GM19043 (cell line): Measurements from ENCODE around the gene APOA4.
A peak's percentile ranks its signal among the peaks of the same experiment; 100 is the strongest.

Source experiments
- ATAC-seq: cut with Tn5 transposase; IDR thresholded peaks from one replicate; pipeline ENCODE4 v1.9.1; 2021; ENCODE audit warnings: low read depth; ENCODE audit not compliant: unreplicated experiment

The APOA4 gene

DNA sequence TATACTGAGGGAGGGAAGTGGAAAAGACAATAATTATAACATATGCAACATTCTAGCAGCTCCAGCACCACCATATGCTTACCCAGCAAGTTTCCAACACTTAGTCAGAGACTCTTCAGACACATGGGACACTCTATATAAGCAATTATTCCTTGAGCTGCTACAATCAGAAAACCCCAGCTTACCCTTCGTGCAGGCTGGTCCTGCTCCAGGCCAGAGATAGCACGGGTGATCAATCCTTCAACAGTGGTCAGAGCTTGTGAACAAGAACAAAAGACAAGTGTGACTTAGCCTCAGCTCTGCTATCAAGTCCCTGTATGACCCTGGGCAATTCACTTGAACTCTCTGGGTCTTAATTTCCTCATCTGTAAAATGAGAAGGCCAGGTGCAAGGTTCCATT lies 36.8 kb downstream of the APOA4 start:
- no peak for ATAC-seq

DNA sequence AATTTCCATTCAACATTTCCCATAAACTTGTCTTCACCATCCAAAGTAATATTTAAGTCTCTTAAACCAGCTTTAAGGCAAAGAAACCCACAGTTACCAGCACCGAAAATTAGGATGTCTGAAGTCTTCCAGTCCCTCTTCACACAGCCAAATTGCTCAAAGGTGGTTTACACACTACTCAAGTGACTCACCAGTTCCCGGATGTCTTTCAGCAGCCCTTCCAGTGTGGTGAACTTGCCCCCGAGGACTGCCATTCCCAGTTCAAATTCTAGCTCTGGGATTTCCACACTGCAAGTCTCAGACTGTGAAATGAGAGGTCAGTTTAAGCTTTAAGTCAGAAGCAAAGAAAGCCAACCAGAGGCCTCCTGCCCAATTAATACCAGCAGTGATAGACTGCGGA lies 40.4 kb downstream of the APOA4 start:
- ATAC-seq: no peak

DNA sequence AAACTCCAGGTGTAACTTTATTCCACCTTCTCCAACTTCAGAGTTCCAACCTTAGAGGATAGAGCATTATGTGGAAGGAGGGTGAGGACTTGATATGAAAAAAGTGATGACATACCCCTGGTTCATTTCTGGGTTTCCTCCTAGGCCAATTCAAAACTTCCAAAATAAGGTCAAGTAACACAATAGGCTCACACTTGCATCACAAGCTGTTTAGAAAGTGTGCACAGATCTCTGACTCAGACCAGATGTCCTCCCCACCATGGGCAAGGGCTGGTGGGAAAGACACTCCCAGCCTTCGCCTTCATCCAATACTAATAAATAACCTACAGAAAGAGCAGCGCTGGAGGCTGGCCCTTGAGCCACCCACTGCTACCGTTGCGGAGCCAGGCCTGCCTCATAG lies 44.5 kb downstream of the APOA4 start:
- ATAC-seq: no peak

- ATAC-seq: no peak
Observed at GRCh38 chr11:116777056-116777455, 46.0 kb downstream of the APOA4 start.

DNA sequence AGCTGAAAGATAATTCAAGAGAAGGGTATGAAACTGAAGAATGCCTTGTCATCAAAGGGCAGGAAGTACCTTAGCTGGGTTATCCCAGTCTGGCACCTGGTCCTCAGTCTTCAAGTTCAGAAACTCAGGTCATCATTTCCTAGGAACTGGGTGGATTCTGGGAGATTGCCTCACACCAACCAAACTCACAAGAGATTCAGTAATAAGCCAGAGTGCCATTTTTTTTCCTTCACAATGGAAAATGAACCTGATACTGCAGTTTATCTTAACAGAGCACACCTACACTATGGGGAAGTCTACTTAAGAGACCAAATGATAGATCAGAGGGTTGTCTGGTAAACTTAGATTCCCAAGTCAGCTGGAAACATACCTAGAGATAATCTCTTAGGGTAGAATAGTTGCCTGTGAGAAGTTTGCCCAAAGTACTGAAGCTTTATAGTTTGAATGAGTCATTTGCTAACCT lies 46.6 kb downstream of the APOA4 start:
- no peak for ATAC-seq

DNA sequence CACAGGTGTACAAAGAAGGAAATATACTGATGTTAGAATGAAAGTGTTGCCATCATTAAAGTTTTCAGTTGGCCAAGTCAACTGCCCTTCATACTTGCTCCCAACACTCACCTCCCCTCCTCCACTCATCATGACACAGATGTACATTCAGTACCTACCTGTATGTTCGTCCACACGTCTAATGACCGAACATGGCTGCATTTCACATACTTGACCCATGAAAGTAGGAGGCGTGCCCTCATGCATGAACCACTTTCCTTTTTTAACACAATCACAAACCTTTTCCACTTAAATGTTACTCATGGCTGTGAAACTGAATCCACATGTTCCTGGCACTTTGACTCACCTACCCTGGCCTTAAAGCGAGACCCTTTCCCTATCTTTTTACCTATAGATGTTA lies 47.1 kb downstream of the APOA4 start:
- no peak for ATAC-seq

GRCh38 chr11:116774661-116775060 lies 48.4 kb downstream of the APOA4 start:
- ATAC-seq: no peak

DNA sequence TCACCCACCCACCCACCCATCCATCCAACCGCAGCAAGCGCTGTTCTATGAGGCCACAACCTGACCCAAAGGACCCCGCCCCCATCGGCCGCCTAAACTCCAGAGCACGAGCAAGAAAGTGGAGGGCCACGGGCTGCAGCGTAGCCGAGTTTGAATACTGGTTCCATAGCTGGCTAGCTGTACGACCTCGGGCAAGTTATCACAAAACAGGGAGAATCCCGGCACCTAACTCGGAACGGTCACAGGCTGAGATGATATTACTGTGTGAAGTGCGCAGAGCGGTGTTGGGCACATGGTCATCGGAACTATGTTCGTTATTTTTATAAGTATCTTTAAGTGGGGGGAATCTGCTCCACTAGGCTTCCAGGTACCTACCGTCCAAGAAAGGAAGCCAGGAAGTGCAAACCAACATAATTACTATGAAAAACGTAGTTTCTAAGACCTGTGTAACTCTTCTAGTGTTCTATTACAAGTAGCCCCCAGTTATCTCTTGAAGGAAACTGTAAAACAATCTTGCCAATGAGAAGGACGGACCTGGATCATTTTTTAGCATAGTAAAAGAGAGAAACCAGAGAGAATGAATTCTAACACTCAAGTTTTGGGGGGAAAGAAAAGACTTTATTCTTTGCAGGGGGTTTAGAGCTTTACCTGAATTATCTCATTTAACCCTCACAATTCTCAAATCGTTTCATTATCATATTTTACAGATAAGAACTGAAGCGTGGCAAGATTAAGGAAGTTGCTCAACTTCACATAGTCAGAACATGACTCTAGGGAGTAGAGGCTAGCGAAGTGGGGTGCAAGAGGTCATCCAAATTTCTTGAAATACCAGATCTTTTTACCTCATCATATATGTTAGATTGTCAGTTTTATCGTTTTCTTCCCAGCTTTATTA lies 49.7 kb downstream of the APOA4 start:
- ATAC-seq: peak; percentile 36

DNA sequence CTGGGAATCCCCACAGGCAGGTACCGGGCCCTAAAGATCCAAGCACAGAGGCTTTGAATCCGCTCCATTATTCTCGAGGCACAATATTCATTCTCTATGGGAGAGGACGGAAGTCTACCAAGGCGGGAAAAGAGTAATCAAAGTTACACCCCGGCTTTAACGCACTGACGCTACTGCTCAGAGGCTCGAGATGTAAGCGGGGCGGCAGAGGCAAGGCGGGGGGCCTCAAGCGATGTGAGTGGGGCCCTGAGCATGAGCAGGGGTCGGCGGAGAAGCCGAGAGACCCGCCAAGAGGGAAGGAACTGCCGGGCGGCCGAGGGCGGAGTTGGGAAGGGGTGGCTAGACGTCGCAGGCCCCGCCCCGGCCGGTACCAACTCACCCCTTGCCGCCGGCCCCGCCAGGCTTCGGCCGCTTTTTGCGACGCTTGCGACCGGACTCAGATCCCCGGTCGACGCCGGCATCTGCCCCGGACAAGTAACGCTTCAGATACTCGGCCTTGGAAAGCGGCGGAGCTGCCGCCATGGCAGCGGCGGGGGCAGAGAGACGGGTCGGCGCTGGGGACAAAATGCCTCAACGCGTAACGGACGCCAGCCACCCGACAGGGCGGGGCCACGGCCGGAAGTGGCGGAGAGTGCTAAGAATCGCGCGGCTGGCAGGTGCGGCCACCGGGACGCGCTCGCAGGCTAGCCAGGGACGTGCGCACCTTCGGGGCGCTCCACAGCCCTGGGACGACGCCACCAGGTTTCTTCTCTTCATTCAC lies 50.5 kb downstream of the APOA4 start, which contains the start of gene BUD13:
BUD13 (minus strand) TSS at position 545 of the 760 bp plus-strand sequence; CDS start at position 522, 23 bp downstream.
- ATAC-seq: peak; percentile 88

GRCh38 chr11:116771935-116772334 lies 51.2 kb downstream of the APOA4 start:
- no peak for ATAC-seq
